HepG2 (cell line): ENCODE data around the gene TAF1A. TPM values are rescaled to one million over a fixed set of nuclear protein-coding genes. Genes with fewer than 3 reads are reported as not detected.

Source experiments
- ATAC-seq: fragments of 200-7000 bp; cut with Tn5 transposase; 3 replicates; pipeline ENCODE4 v1.9.1; 2020; ENCODE audit warnings: mild to moderate bottlenecking, moderate library complexity
- BruUV-seq: library from RNA; stranded (reverse); fragments of 400-500 nt; replicated peaks from 2 replicates; lab custom pipeline; 2021; lab: Mats Ljungman, UMichigan
- CTCF ChIA-PET: fragments of 300-600 bp; formaldehyde crosslinking; extraction: SDS; loops from one replicate; lab custom pipeline; 2021; ENCODE audit warnings: low total read pairs, inconsistent platforms, low intra/inter-chr PET ratio; lab: Yijun Ruan, JAX
- POLR2A ChIA-PET: fragments of 350-600 bp; sonication (Branson Sonifier 250); formaldehyde crosslinking; loops from one replicate; lab custom pipeline; 2020; ENCODE audit warnings: antibody characterized with exemption, inconsistent platforms; lab: Yijun Ruan, JAX
- DNase-seq: peaks from one replicate; pipeline ENCODE4 v3.0.0-alpha.2; 2015; ENCODE audit warnings: low spot score
- FAIRE-seq: peaks from 3 replicates; lab custom pipeline; 2011; peaks lifted over from hg19 to GRCh38; lab: Jason Lieb, UNC
- H2AFZ ChIP-seq: one replicate; pipeline ENCODE4 v1.6.1; 2011; ENCODE audit warnings: low read length, inconsistent platforms
- H3K27ac ChIP-seq: fragments of 300-600 bp; 3 replicates; pipeline ENCODE4 v1.8.0; 2011; ENCODE audit warnings: mixed run types, mild to moderate bottlenecking, mixed read lengths, low read length, inconsistent platforms; ENCODE audit not compliant: insufficient read depth; ENCODE audit errors: extremely low read length
- H3K27me3 ChIP-seq, 2 experiments: fragments of 200-600 bp in 1 of 2; 2 replicates in 1 of 2; 3 replicates in 1 of 2; pipeline versions ENCODE4 v1.6.0 to v1.8.0; 2011; ENCODE audit warnings: low read length in 2 of 2, mild to moderate bottlenecking in 2 of 2, moderate library complexity in 2 of 2, inconsistent platforms in 1 of 2; ENCODE audit not compliant: insufficient read depth in 2 of 2, control insufficient read depth in 1 of 2
- H3K36me3 ChIP-seq, 2 experiments: fragments of 200-600 bp in 1 of 2; replicated peaks in 1 of 2; 2 replicates in 1 of 2; 3 replicates in 1 of 2; pipeline versions ENCODE4 v1.5.1 to v1.8.0; 2011; ENCODE audit warnings: low read length in 2 of 2, inconsistent platforms in 1 of 2; ENCODE audit not compliant: insufficient read depth in 2 of 2, control insufficient read depth in 1 of 2
- H3K4me1 ChIP-seq: 2 replicates; pipeline ENCODE4 v1.5.1; 2012; ENCODE audit warnings: low read length, inconsistent platforms; ENCODE audit not compliant: insufficient read depth
- H3K4me2 ChIP-seq: 2 replicates; pipeline ENCODE4 v1.6.0; 2011; ENCODE audit warnings: low read depth, low read length, inconsistent platforms
- H3K4me3 ChIP-seq, 3 experiments: fragments of 200-600 bp in 1 of 3; sonication (generic), shearing (Covaris generic) in 1 of 3; replicated peaks in 1 of 3; 2 replicates each; pipeline ENCODE4 v1.5.1; 2011 to 2016; ENCODE audit warnings: low read length in 3 of 3, inconsistent platforms in 2 of 3, low read depth in 2 of 3, mild to moderate bottlenecking in 2 of 3, control low read depth in 1 of 3, mixed read lengths in 1 of 3; ENCODE audit not compliant: insufficient read depth in 1 of 3
- H3K79me2 ChIP-seq: one replicate; pipeline ENCODE4 v1.6.1; 2011; ENCODE audit warnings: low read length, inconsistent platforms; ENCODE audit not compliant: insufficient read depth
- H3K9ac ChIP-seq: 2 replicates; pipeline ENCODE4 v1.6.0; 2011; ENCODE audit warnings: mild to moderate bottlenecking, low read depth, low read length, inconsistent platforms; ENCODE audit not compliant: insufficient read depth
- H3K9me3 ChIP-seq: 2 replicates; pipeline ENCODE4 v1.5.1; 2012; ENCODE audit warnings: mild to moderate bottlenecking, low read length
- H4K20me1 ChIP-seq: 2 replicates; pipeline ENCODE4 v1.6.0; 2011; ENCODE audit warnings: inconsistent platforms, mild to moderate bottlenecking, low read length, moderate library complexity; ENCODE audit not compliant: insufficient read depth
- DNMT3B ChIP-seq: conservative IDR thresholded peaks from 2 replicates; pipeline ENCODE4 v1.6.1; 2016; ENCODE audit warnings: missing biosample characterization, control low read depth
- HNRNPH1 ChIP-seq: fragments of 200-400 bp; formaldehyde crosslinking; optimal IDR thresholded peaks from 2 replicates; pipeline ENCODE3; 2017; ENCODE audit warnings: mild to moderate bottlenecking, low read depth, low read length
- MIER2 ChIP-seq: IDR thresholded peaks from 2 replicates; pipeline ENCODE4 v1.6.1; 2016; ENCODE audit warnings: missing biosample characterization, missing genetic modification reagents
- NFE2L1 ChIP-seq: sonication (generic); formaldehyde crosslinking; IDR thresholded peaks from 2 replicates; pipeline ENCODE4 v1.4.0; 2020; ENCODE audit warnings: missing genetic modification reagents, mild to moderate bottlenecking, borderline replicate concordance
- PHF21A ChIP-seq: sonication (generic); formaldehyde crosslinking; IDR thresholded peaks from 2 replicates; pipeline ENCODE4 v1.5.0; 2020; ENCODE audit warnings: mild to moderate bottlenecking, missing genetic modification reagents
- SIN3A ChIP-seq: IDR thresholded peaks from 2 replicates; pipeline ENCODE4 v1.6.1; 2011; ENCODE audit warnings: low read depth, mild to moderate bottlenecking, control low read depth, low read length, borderline replicate concordance
- SOX5 ChIP-seq: IDR thresholded peaks from 2 replicates; pipeline ENCODE4 v1.6.1; 2016; ENCODE audit warnings: borderline replicate concordance
- TOE1 ChIP-seq: sonication (generic); formaldehyde crosslinking; IDR thresholded peaks from 2 replicates; pipeline ENCODE4 v1.4.0; 2020; ENCODE audit warnings: mild to moderate bottlenecking, missing genetic modification reagents
- ZNF432 ChIP-seq: sonication (generic); formaldehyde crosslinking; IDR thresholded peaks from 2 replicates; pipeline ENCODE4 v1.5.0; 2020; ENCODE audit warnings: missing genetic modification reagents, mild to moderate bottlenecking, borderline replicate concordance
- WGBS: methylation state at CpG from one replicate; pipeline ENCODE4 v1.1.6; 2017; ENCODE audit warnings: low lambda C conversion rate; 5-methylcytosine and 5-hydroxymethylcytosine counted together
- in situ Hi-C: cut with HindIII; loops from 2 replicates; pipeline ENCODE4 v1.10.0; 2017; ENCODE audit warnings: low pct_unique_long_range_greater_than_20kb; ENCODE audit not compliant: extremely low pct_ligation_motif_present
- intact Hi-C: fragments of 100-400 bp; cut with micrococcal nuclease; formaldehyde crosslinking; loops from one replicate; pipeline ENCODE4 v1.10.0; 2022; ENCODE audit not compliant: unreplicated experiment
- polyA plus RNA-seq, 8 experiments: library from polyadenylated mRNA; depleted of rRNA in 3 of 8; stranded (reverse) in 7 of 8; unstranded in 1 of 8; fragments of >200 nt; fragmentation: Illumina TruSeq in 4 of 8; extraction: Trizol in 4 of 8; gene quantifications; 2 replicates each; pipeline versions ENCODE4 v1.2.1 to v1.2.3, GENCODE V29; 2011 to 2016; ENCODE audit warnings: low read depth in 4 of 8, missing spikeins in 1 of 8, mixed read lengths in 1 of 8; ENCODE audit not compliant: insufficient read depth in 1 of 8
- total RNA-seq, 5 experiments: library from RNA; depleted of rRNA; stranded (reverse); fragments of >200 nt; fragmentation: Illumina TruSeq; extraction: Trizol; gene quantifications; 2 replicates each; pipeline ENCODE4 v1.2.3, GENCODE V29; 2016; ENCODE audit warnings: low read depth in 1 of 5
- TF ChIP-seq, protein P1 (sequence below): sonication (generic); formaldehyde crosslinking; IDR thresholded peaks from 2 replicates; pipeline ENCODE4 v1.5.0; 2020; ENCODE audit warnings: missing genetic modification reagents
- TF ChIP-seq, protein P2 (sequence below): sonication (generic); formaldehyde crosslinking; IDR thresholded peaks from 2 replicates; pipeline ENCODE4 v1.4.0; 2020; ENCODE audit warnings: missing genetic modification reagents
- TF ChIP-seq, protein P3 (sequence below): IDR thresholded peaks from 2 replicates; pipeline ENCODE4 v1.6.1; 2016; ENCODE audit warnings: low read depth
- TF ChIP-seq, protein P4 (sequence below): IDR thresholded peaks from 2 replicates; pipeline ENCODE4 v1.6.1; 2016; ENCODE audit warnings: mild to moderate bottlenecking, missing biosample characterization, missing genetic modification reagents
- TF ChIP-seq, protein P5 (sequence below): sonication (generic); formaldehyde crosslinking; IDR thresholded peaks from 2 replicates; pipeline ENCODE4 v1.4.0; 2020; ENCODE audit warnings: missing genetic modification reagents, borderline replicate concordance
- TF ChIP-seq, protein P6 (sequence below): sonication (generic); formaldehyde crosslinking; IDR thresholded peaks from 2 replicates; pipeline ENCODE4 v1.4.0; 2020; ENCODE audit warnings: missing genetic modification reagents
- TF ChIP-seq, protein P7 (sequence below): sonication (generic); formaldehyde crosslinking; conservative IDR thresholded peaks from 2 replicates; pipeline ENCODE4 v1.4.0; 2020; ENCODE audit warnings: missing genetic modification reagents

Gene TAF1A
- total and polyA plus RNA-seq, 2 of the 13 experiments (the other 11 are each of a cell fraction or from before 2014, with no cell fraction given), result 3.3 to 10.7 TPM

DNA sequence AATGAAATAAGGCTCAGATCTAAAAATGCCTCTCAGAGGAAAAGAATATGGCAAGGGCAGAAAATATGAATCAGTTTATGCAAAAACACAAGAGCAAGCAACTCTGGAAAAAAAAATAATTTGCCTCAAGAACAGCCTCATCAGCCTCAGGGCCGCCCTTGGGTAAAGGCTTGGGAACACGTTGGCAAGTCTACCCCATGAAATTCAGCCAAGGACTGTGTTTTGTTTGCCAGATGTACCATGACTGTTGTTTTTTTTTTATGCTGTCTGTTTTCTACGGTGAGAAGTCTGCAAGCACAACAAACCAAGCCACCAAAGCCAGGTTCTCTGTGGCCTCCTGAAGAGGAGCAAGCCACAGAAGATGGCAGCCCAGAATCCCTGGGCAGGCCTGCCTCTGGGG lies 59.8 kb downstream of the TAF1A start (continued):
- TF ChIP-seq, protein P1, sequence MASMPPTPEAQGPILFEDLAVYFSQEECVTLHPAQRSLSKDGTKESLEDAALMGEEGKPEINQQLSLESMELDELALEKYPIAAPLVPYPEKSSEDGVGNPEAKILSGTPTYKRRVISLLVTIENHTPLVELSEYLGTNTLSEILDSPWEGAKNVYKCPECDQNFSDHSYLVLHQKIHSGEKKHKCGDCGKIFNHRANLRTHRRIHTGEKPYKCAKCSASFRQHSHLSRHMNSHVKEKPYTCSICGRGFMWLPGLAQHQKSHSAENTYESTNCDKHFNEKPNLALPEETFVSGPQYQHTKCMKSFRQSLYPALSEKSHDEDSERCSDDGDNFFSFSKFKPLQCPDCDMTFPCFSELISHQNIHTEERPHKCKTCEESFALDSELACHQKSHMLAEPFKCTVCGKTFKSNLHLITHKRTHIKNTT, result no peak
- TF ChIP-seq, protein P2, sequence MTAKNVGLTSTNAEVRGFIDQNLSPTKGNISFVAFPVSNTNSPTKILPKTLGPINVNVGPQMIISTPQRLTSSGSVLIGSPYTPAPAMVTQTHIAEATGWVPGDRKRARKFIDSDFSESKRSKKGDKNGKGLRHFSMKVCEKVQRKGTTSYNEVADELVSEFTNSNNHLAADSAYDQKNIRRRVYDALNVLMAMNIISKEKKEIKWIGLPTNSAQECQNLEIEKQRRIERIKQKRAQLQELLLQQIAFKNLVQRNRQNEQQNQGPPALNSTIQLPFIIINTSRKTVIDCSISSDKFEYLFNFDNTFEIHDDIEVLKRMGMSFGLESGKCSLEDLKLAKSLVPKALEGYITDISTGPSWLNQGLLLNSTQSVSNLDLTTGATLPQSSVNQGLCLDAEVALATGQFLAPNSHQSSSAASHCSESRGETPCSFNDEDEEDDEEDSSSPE, result no peak
- no peak for TF ChIP-seq NFE2L1
- TF ChIP-seq HNRNPH1, result no peak
- TF ChIP-seq, protein P3, sequence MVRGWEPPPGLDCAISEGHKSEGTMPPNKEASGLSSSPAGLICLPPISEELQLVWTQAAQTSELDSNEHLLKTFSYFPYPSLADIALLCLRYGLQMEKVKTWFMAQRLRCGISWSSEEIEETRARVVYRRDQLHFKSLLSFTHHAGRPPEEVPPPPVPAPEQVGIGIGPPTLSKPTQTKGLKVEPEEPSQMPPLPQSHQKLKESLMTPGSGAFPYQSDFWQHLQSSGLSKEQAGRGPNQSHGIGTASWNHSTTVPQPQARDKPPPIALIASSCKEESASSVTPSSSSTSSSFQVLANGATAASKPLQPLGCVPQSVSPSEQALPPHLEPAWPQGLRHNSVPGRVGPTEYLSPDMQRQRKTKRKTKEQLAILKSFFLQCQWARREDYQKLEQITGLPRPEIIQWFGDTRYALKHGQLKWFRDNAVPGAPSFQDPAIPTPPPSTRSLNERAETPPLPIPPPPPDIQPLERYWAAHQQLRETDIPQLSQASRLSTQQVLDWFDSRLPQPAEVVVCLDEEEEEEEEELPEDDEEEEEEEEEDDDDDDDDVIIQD (CRISPR knock-in tag), result no peak
- TF ChIP-seq, protein P4, sequence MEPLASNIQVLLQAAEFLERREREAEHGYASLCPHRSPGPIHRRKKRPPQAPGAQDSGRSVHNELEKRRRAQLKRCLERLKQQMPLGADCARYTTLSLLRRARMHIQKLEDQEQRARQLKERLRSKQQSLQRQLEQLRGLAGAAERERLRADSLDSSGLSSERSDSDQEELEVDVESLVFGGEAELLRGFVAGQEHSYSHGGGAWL, result no peak

DNA sequence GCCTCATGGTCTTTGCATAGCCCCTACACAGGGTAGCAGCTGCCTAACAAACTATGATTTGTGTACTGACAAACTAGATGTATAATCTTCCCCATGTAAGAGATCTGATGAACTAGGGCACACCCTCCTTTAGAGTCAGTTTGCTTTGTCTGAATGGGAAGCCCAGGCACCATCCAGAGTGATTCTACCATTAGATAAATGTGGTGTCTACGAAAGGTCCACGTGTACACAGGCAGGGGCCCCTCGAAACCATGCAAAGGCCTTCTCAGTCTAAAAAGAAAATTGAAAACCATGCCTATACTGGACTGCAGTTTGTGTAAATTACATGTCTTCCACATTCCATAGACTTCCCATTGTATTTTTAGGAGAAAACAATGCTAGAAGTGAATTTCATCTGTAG lies 60.6 kb downstream of the TAF1A start:
- Histone ChIP-seq H3K9me3 (no peaks in the 10 kb centered on the region), H3K36me3 (no peaks in the 10 kb centered on the region), H3K27ac (no peak overlapping the region), H2AFZ (no peak overlapping the region), H3K9ac (no peak overlapping the region), H4K20me1 (no peaks in the 10 kb centered on the region), H3K4me1 (no peaks in the 10 kb centered on the region), H3K27me3 (no peaks in the 10 kb centered on the region), H3K4me2 (no peak overlapping the region), H3K79me2 (no peaks in the 10 kb centered on the region), H3K4me3 (no peak overlapping the region)
- WGBS, result 30% methylated on average over 3 of the region's 3 CpGs
- in situ Hi-C loops, result no loop called here
- ATAC-seq, result no peak
- ChIA-PET CTCF (no interaction called here), POLR2A (no interaction called here)
- intact Hi-C loops, result no loop called here
- FAIRE-seq, result no peak
- no TSS peak for BruUV-seq
- DNase-seq, result no peak
- TF ChIP-seq, protein P5, sequence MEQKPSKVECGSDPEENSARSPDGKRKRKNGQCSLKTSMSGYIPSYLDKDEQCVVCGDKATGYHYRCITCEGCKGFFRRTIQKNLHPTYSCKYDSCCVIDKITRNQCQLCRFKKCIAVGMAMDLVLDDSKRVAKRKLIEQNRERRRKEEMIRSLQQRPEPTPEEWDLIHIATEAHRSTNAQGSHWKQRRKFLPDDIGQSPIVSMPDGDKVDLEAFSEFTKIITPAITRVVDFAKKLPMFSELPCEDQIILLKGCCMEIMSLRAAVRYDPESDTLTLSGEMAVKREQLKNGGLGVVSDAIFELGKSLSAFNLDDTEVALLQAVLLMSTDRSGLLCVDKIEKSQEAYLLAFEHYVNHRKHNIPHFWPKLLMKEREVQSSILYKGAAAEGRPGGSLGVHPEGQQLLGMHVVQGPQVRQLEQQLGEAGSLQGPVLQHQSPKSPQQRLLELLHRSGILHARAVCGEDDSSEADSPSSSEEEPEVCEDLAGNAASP (CRISPR knock-in tag), result no peak
- no peak for TF ChIP-seq SIN3A
- TF ChIP-seq, protein P6, sequence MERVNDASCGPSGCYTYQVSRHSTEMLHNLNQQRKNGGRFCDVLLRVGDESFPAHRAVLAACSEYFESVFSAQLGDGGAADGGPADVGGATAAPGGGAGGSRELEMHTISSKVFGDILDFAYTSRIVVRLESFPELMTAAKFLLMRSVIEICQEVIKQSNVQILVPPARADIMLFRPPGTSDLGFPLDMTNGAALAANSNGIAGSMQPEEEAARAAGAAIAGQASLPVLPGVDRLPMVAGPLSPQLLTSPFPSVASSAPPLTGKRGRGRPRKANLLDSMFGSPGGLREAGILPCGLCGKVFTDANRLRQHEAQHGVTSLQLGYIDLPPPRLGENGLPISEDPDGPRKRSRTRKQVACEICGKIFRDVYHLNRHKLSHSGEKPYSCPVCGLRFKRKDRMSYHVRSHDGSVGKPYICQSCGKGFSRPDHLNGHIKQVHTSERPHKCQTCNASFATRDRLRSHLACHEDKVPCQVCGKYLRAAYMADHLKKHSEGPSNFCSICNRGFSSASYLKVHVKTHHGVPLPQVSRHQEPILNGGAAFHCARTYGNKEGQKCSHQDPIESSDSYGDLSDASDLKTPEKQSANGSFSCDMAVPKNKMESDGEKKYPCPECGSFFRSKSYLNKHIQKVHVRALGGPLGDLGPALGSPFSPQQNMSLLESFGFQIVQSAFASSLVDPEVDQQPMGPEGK (CRISPR knock-in tag), result no peak
- TF ChIP-seq, protein P7, sequence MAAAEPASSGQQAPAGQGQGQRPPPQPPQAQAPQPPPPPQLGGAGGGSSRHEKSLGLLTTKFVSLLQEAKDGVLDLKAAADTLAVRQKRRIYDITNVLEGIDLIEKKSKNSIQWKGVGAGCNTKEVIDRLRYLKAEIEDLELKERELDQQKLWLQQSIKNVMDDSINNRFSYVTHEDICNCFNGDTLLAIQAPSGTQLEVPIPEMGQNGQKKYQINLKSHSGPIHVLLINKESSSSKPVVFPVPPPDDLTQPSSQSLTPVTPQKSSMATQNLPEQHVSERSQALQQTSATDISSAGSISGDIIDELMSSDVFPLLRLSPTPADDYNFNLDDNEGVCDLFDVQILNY (CRISPR knock-in tag), result no peak
- TF ChIP-seq DNMT3B (CRISPR knock-in tag), result no peak
- TF ChIP-seq MIER2, result no peak
- no peak for TF ChIP-seq PHF21A
- TF ChIP-seq SOX5 (CRISPR knock-in tag), result no peak
- TF ChIP-seq ZNF432, result no peak
- TF ChIP-seq TOE1 (CRISPR knock-in tag), result no peak
